ENCODE results near the gene RNPS1. TPM values are rescaled to one million over a fixed set of nuclear protein-coding genes. Genes with fewer than 3 reads are reported as not detected.

RNPS1 gene, protein sequence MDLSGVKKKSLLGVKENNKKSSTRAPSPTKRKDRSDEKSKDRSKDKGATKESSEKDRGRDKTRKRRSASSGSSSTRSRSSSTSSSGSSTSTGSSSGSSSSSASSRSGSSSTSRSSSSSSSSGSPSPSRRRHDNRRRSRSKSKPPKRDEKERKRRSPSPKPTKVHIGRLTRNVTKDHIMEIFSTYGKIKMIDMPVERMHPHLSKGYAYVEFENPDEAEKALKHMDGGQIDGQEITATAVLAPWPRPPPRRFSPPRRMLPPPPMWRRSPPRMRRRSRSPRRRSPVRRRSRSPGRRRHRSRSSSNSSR
- total RNA-seq: 105 TPM
- long read RNA-seq, transcript RNPS1-220 (7 exons, 2,037 nt): minor isoform, 8 of 64 reads
- long read RNA-seq, transcript RNPS1-202 (8 exons, 2,241 nt): major isoform, 42 of 64 reads
- long read RNA-seq, partial matches to known transcripts: 5 of 64 reads
- long read RNA-seq, other reads (novel, unspliced or antisense): 2 of 64 reads

DNA sequence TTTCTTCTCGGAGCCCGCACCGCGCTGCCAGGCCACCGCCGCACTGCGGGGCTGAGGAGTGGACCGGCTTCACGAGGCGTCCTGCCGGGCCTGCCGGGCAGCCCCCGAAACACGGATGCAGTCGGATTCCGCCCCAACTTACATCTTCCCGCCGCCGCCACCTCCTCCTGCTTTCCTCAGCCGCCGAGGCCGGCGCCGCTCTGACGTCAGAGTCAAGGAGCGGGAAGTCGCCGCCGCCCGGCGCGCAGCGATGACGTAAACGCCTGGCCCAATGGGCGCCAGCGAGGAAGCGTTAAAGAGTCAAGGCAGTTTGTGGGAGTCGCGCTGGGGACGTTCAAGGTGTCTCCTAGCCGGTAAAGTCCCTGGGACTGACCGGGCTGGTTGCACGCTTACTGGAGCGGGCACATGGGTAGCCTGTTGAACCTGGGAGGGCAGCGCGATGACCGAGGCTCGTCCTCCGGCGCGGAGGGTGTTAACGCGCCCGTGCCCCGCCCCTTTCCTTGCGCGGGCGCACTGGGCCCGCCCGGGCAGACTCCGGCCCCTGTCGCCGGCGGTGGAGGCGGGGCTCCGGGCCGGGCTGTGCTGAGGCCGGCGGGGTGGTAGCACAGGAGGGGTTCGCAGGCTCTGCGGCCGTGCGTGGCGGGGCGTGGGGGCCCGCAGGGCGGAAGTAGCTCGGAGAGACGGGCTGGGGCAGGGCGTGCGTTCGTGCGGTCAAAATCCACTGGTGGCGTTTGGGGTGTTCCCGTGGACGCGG, at the start of gene RNPS1:
RNPS1 (minus strand) TSS at position 214 of the 754 bp plus-strand sequence. CDS start 3,483 bp downstream, outside the sequence.
- ATAC-seq (peak; percentile 98), DNase-seq (ENCODE audit: missing footprints) (peak; percentile 99)
- intact Hi-C loops (cut with DNase I): loop anchor here (1.0 to 10.0 kb wide), 2 partner anchors 17 to 237 kb away; partner anchors contain the start of gene ECI1

DNA sequence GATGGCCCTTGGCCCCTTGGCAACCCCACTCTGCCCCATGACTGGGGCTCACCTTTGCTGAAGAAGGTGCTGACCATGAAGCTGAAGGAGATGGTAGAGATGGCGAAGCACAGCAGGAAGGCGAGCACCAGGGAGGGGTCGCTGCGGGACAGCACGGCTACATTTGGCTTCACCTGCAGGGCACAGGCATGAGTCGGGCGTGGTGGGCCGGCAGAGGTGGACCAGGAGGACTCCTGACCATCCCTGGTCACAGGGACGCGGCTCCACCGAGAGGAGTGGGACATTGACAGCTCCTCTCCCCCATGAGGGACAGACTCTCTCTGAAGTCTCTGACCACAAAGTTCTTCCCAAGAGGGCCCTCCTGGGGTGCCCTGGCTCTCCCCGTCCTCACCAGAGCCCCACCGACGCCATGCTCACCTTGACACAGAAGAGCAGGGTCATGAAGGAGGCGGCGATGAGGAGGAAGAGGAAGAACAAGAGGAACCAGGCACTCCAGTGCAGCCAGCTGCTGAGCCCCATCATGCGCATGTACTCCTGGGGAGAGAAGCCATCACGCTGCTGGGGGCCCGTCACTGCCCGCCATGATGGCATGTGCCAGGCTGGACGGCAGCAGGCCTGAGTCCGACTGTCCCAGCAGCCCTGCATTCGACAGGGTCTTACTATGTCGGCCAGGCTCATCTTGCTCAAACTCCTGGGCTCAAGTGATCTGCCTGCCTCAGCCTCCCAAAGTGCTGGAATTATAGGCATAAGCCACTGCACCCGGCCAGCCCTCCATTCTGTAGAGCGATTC, 49.5 kb upstream of the RNPS1 start:
- ATAC-seq: no peak
- no peak for DNase-seq (ENCODE audit: missing footprints)
- intact Hi-C loops (cut with DNase I): no loop called here

DNA sequence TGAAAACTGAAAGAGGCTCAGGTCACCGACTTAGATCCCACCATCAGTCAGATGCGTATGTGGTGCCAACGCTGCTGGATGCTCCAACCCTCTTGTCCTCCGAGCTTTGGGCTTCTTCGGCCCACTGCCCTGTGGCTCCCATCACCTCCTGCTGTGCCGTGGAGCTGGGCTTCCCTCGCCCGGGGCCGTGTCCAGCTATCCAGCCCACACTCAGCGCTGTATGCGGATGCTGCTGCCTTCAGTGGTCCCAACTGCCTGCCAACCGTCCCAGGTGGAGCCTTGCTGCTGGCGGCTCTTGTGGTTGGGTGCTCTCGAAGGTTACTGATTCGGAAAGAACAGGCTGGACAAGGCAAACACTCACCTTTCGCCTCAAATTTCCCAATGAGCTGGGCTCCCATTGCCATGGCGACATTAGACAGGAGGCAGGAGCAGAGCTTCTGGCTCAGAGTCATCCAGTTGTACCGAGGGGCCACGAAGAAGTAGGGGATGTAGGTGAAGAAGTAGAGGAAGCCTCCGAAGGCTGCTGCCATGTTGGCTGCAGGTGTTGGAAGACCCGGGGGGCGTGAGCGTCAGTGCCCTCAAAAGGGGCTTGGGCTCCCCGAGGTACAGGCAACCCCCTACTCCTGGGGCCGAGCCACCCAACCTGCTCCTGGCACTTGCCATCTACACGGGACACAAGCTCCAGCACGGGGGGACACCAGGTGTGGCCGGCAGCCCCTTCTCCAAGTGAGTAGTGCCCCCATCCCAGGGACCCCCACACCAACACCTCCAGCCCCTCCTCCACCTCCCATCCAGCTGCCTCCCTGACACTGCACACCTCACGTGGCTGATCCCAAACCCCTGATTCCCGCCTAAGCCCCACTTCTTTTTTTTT, 40.4 kb upstream of the RNPS1 start:
- intact Hi-C loops (cut with DNase I): no loop called here
- no peak for DNase-seq (ENCODE audit: missing footprints)
- ATAC-seq: no peak

DNA sequence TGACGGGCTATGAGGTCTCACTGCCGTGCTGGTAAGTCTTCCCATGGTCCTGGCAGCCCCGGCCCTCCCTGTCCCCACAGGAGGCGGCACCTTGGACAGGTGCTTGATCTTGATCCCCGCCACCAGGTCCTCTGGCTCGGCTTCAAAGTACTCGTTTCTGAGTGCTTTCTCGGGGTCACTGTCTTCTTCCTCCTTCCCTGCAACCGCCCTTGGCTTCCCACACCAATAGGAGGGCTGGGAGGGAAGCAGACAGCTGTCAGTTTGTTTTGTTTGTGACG, 31.9 kb upstream of the RNPS1 start:
- DNase-seq (ENCODE audit: missing footprints): no peak
- intact Hi-C loops (cut with DNase I): no loop called here
- ATAC-seq: no peak

DNA sequence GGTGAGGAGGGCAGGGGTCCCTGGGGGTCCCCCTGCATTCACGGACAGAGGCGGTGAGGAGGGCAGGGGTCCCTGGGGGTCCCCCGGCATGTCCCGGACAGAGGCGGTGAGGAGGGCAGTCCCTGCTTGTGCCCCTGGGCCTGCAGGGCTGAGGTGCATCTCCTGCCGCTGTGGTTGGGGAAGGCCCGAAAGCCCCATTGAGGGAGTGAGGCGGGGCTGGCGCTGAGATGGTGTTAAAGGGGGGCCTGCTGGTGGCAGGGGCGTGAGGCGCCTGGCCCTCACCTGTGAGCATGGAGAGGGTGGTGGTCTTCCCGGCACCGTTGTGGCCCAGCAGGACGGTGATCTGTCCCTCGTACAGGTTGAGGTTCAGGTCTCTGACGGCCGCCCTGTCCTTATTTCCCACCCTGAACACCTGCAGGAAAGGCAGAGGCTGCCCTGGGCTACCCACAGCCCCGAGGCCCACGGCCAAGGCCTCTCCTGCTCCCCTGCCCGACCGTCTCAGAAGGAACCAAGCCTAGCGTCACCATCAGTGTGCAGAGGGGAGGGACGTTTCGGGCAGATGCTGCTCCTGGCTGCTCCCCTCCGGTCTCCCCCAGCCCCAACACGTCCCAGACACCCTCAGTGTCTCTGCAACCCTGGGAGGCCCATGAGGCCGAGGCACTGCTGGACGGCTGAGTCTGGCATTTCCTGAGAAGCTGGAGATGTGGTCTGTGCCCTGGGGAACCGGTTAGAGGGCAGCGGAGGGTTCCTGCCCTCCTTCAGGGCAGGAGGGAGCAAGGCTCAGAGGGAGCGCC, 31.4 kb upstream of the RNPS1 start:
- intact Hi-C loops (cut with DNase I): no loop called here
- ATAC-seq (no peak), DNase-seq (ENCODE audit: missing footprints) (no peak)

DNA sequence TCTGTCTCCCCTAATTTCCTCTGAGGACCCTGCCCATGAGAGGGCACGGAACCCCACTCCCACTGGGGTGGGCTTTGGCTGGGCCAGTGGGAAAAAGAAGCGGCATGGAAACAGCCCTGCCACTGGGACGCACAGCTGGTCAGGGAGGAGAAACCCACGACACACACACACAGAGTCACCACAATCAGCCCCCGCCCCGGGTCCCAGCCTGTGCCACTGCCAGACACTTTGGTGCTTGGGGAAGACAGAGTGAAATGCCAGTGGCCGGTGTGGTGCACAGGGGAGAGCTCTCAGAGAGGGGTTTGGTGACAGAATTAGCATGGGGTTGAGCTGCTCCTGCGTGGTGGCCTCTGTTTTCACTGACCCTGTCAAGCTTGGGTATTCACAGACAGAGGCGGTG, 30.7 kb upstream of the RNPS1 start:
- no peak for DNase-seq (ENCODE audit: missing footprints)
- intact Hi-C loops (cut with DNase I): no loop called here
- ATAC-seq: no peak

DNA sequence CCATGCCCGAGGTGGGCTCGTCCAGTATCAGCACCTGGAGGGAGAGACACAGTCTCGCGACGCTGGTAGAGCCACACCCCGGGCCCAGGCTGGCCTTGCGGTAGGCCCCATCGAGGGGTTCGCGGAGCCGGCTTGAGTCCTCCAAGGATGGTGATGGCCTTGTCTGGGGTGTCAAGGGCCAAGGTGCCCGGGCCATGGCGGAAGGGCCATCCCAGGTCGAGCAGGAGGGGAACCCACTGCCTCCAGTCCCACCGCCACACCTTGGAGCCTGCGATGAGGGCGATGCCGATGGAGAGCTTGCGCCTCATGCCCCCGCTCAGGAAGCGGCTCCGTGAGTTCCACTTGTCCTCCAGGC, 29.6 kb upstream of the RNPS1 start:
- intact Hi-C loops (cut with DNase I): no loop called here
- DNase-seq (ENCODE audit: missing footprints) (no peak), ATAC-seq (no peak)

DNA sequence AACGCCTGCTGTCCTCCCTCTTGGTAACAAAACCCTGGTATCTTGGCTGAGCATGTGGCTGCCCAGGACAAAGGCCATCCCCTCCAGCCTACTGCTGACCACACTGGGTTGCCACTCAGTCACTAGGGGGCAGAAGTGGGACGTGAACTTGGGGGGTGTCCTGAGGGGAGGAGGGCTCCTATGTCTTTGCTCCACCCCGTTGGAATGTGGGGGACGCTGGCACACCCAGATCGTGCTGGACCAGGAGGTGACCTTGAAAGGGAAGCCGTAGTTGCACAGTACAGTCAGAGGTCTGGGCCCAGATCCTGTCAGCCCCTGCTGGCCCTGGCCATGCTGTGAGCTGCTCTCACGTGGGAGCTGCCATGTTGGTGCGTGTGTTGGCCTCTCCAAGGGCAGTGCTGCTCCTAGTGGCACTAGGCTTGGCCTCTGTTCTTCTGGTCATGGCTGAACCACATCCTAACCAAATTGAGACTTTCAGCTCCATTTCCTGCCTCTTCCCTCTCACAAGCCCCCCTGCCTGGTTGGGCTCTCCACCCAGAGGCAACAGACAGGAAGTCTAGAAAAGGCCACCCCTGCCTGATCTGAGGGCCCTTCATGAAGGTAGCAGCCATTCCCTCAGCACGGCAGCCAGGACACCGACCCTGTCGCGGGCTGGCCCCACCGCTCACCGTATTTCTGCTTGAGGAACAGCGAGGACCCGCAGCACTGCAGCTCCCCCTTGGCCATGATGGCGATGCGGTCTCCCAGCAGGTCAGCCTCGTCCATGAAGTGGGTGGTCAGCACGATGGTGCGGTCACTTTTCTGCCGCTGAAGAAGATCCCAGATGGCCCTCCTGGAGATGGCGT, 29.0 kb upstream of the RNPS1 start:
- DNase-seq (ENCODE audit: missing footprints) (no peak), ATAC-seq (peak; percentile 42)
- intact Hi-C loops (cut with DNase I): no loop called here

DNA sequence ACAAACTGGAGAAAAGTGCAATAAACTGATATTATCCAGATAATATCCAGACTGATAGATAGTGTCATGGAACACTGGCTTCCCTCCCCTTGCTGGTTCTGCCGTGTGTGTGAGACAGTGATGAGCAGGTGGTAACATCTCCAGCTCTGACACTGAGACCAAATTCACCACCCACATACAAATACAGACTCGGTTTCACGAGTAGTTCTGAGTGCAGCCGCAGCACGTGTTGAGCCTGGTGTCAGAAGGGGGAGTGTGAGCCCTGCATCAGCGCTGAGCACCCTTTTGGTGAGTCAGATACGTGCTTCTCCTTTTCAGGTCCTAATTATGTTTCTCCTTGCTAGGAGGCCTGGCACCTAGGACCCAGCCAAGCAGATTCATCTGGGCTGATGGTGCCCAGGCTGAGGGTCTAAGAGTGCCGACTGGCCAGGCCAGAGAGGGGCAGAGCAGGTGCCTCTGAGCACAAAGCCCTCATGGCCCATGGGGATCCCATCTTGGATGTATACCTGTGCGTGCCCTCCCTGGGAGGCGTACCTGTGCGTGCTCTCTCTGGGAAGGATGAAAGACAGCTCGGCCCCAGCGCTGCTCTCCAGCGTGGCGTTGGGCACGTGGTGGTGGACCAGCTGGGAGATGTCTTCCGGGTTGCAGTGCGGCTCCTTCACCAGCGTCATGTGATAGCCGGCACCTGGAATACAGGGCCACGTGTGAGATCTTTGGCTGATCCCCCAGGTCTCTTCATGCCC, 27.3 kb upstream of the RNPS1 start:
- intact Hi-C loops (cut with DNase I): no loop called here
- DNase-seq (ENCODE audit: missing footprints) (no peak), ATAC-seq (no peak)

DNA sequence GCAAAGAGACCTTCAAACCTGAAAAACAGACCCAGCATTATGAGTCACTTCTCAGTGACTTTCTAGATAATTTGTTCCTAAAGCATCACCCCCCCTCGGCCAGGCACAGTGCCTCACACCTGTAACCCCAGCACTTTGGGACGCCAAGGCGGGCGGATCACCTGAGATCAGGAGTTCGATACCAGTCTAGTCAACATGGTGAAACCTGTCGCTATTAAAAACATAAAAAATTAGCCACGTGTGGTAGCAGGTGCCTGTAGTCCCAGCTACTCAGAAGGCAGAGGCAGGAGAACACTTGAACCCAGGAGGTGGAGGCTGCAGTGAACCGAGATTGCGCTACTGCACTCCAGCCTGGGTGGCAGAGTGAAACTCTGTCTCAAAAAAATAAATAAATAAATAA, 24.3 kb upstream of the RNPS1 start:
- intact Hi-C loops (cut with DNase I): no loop called here
- DNase-seq (ENCODE audit: missing footprints): no peak
- ATAC-seq: no peak

DNA sequence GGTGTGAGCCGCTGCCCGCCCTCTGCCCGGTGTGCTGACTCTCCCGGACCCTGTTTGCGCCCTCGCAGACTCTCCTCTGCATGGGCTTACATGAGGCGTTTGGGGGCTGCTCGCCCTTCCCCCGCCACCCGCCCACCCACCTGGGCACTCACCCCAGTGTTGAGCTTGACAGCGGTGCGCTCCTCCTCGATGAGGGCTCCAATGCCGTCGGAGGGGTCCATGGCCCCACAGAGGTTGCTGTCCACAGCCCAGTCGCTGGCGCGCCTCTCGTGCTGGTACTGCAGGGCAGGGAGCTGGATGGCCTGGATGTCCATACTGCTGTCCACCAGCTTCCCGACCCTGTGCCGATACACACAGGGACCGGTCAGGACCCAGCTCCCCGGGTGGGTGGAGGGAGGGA, 21.4 kb upstream of the RNPS1 start:
- ATAC-seq (no peak), DNase-seq (ENCODE audit: missing footprints) (no peak)
- intact Hi-C loops (cut with DNase I): no loop called here

DNA sequence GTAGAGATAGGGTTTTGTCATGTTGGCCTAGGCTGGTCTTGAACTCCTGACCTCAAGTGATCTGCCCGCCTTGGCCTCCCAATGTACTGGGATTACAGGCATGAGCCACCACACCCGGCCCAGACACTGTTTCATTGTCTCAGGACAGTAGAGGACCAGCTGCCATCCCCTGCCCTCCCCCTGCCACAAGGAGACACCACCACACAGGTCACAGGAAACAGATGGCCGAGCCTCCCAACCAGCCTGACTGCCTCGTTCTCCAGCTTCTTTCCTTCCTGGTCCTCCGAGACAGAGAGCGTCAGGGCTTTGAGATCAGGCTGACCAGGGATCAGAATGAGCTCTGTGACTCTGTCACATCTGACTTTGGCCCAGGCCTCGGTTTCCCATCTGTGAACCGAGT, 20.8 kb upstream of the RNPS1 start:
- DNase-seq (ENCODE audit: missing footprints): no peak
- intact Hi-C loops (cut with DNase I): no loop called here
- no peak for ATAC-seq

DNA sequence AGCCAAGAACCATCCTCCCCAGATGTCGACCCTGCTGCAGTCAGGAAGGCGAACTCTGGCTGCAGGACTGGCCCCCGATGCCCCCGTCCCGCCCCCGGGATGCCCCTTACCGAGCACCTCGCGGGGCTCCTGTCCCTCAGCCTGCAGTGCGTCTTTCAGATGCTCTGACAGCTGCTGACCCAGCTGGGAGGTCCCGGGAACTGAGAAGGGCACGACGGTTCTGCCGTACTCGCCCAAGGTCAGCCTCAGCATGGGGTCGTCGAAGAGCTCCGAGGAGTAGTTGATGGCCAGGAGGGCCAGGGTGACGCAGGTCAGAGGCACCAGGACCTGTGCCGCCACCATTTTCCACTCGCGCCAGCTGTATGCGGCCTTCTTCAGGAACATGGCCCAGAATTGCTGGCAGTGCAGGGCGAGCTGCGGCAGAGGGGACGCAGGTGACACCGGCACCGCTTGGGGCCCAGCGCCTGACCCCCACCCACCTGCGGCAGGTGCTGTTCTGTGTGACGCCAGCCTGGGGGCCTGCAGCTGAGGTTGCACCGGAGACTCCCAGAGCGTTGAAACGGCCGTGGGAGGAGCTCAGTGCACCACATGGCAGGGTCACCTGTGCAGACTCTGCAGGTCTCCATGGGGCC, 20.1 kb upstream of the RNPS1 start:
- ATAC-seq: no peak
- no peak for DNase-seq (ENCODE audit: missing footprints)
- intact Hi-C loops (cut with DNase I): no loop called here

DNA sequence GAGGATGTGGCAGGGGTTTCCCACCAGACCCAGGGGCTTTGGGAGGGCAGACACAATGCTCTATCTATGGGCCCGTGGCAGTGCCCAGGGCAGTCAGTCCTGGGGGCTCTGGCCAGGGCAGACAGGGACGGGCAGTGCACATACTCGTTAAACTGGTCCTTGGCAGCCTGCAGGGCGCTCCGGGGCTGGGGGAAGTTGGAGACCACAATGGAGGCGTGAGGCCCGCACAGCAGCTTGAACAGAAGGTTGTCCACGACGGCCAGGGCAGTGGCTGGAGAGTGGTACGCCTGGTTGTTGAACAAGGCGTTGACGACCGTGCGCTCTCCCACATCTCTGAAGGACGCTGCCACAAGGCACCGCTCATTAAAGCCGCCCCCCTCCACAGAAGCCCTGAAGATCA, 18.6 kb upstream of the RNPS1 start:
- intact Hi-C loops (cut with DNase I): no loop called here
- DNase-seq (ENCODE audit: missing footprints) (no peak), ATAC-seq (no peak)

DNA sequence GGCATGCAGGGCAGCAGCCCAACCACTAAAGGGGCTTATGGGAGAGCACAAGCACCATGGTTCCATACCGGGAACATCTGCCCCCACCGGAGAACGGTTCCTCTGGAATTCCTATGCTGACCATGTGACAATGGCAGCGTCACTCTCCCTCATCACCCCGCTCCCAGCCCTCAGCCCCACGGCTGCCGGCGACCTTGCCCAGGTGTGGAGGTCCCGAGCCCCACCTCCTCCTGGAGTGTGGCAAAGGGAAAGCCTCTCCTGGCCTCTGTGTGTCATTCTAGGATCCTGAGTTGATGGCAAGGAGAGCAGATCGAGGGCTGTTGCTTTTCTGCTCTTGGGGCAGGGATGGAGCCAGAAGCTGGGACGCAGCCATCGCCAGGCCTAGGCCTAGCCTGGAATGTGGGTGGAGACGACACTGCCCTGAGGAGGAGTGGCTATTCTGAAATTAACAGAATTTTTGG, 17.8 kb upstream of the RNPS1 start:
- ATAC-seq (no peak), DNase-seq (ENCODE audit: missing footprints) (no peak)
- intact Hi-C loops (cut with DNase I): no loop called here
